Kidney (tissue), 14 donors: ENCODE results near the gene KLK5. TPM values are rescaled to one million over a fixed set of nuclear protein-coding genes. Genes with fewer than 3 reads are reported as not detected.

Source experiments
- DNase-seq, 5 donors: peaks; one replicate each; pipeline ENCODE4 v3.0.0-alpha.2; 2013 to 2020
- FAIRE-seq: peaks from 2 replicates; lab custom pipeline; 2012; peaks lifted over from hg19 to GRCh38; lab: Jason Lieb, UNC
- H3K27ac ChIP-seq, 2 donors: one replicate each; pipeline ENCODE4 v1.7.0; 2013; ENCODE audit warnings: low read depth in 2 of 2, low read length in 2 of 2, inconsistent platforms in 1 of 2
- H3K27me3 ChIP-seq: one replicate; pipeline ENCODE4 v1.7.1; 2013; ENCODE audit warnings: low read length, inconsistent platforms; ENCODE audit not compliant: control insufficient read depth, insufficient read depth
- H3K36me3 ChIP-seq, 3 donors: one replicate each; pipeline versions ENCODE4 v1.7.0 to v1.7.1; 2013; ENCODE audit warnings: low read length in 3 of 3, control low read depth in 1 of 3, inconsistent platforms in 1 of 3; ENCODE audit not compliant: insufficient read depth in 3 of 3, control insufficient read depth in 2 of 3
- H3K4me1 ChIP-seq, 3 donors: one replicate each; pipeline versions ENCODE4 v1.7.0 to v1.7.1; 2013; ENCODE audit warnings: low read length in 3 of 3, inconsistent platforms in 1 of 3, low read depth in 1 of 3; ENCODE audit not compliant: control insufficient read depth in 2 of 3, insufficient read depth in 2 of 3
- H3K4me3 ChIP-seq, 3 donors: one replicate each; pipeline versions ENCODE4 v1.7.0 to v1.8.1; 2013; ENCODE audit warnings: low read length in 3 of 3, control low read depth in 1 of 3, inconsistent platforms in 1 of 3
- H3K9ac ChIP-seq, 3 donors: one replicate each; pipeline versions ENCODE4 v1.7.0 to v1.7.1; 2013; ENCODE audit warnings: low read length in 3 of 3, control low read depth in 1 of 3, inconsistent platforms in 1 of 3
- H3K9me3 ChIP-seq, 3 donors: one replicate each; pipeline versions ENCODE4 v1.7.0 to v1.7.1; 2013; ENCODE audit warnings: low read length in 3 of 3, control low read depth in 1 of 3, inconsistent platforms in 1 of 3; ENCODE audit not compliant: control insufficient read depth in 2 of 3, insufficient read depth in 1 of 3
- CTCF ChIP-seq: IDR thresholded peaks from 3 replicates; pipeline ENCODE4 v1.5.1; 2012; ENCODE audit warnings: mild to moderate bottlenecking, moderate library complexity, borderline replicate concordance; ENCODE audit not compliant: insufficient read depth; ENCODE audit errors: extremely low read depth
- intact Hi-C: fragments of 100-400 bp; cut with DNase I; formaldehyde crosslinking; loops from one replicate; pipeline ENCODE4 v1.11.1; 2022
- polyA plus RNA-seq: library from polyadenylated mRNA; stranded (reverse); fragments of 350-450 nt; fragmentation: Illumina TruSeq; extraction: RNeasy Lipid Tissue Mini Kit (QIAGEN cat#74804); gene quantifications from one replicate; pipeline ENCODE4 v1.2.3, GENCODE V29; 2014; ENCODE audit warnings: low read depth, low replicate concordance; ENCODE audit not compliant: insufficient read depth
- total RNA-seq: library from RNA; stranded (reverse); fragmentation: NEBNext Ultra II Directional; extraction: Animal tissue kit (Norgen Biotek cat#: 25700); gene quantifications from one replicate; pipeline ENCODE4 v1.2.1, GENCODE V29; 2021
- donor health status: control.
- donor health status: control.
- donor health status: control.
- donor health status: control.
- donor health status: control.
- donor health status: DM: yes; HTN: yes; CAD: no.
- donor health status: Normal renal cell carcinoma (clear cell type).

KLK5 gene
- total and polyA plus RNA-seq, 2 donors from 2014 or later, result 0.88 to 1.1 TPM

GRCh38 chr19:50978772-50979390 lies 26.0 kb upstream of the KLK5 start:
- no peak for DNase-seq
- FAIRE-seq, result no peak
- no peaks in the 10 kb centered on the region for H3K27me3 ChIP-seq
- no peak for TF ChIP-seq CTCF
- H3K36me3 ChIP-seq, result no peaks in the 10 kb centered on the region
- H3K27ac ChIP-seq, result no peak overlapping the region
- no peaks in the 10 kb centered on the region for H3K4me1 ChIP-seq
- intact Hi-C loops, result no loop called here
- no peak overlapping the region for H3K9ac ChIP-seq
- H3K4me3 ChIP-seq, result no peak overlapping the region
- H3K9me3 ChIP-seq, result no peaks in the 10 kb centered on the region

GRCh38 chr19:50977626-50978025 lies 24.8 kb upstream of the KLK5 start:
- no peaks in the 10 kb centered on the region for H3K36me3 ChIP-seq
- intact Hi-C loops, result no loop called here
- FAIRE-seq, result no peak
- H3K27ac ChIP-seq, result no peak overlapping the region
- H3K9ac ChIP-seq, result no peak overlapping the region
- H3K9me3 ChIP-seq, result no peaks in the 10 kb centered on the region
- TF ChIP-seq CTCF, result no peak
- DNase-seq, result no peak
- H3K4me3 ChIP-seq, result no peak overlapping the region
- no peaks in the 10 kb centered on the region for H3K27me3 ChIP-seq
- no peaks in the 10 kb centered on the region for H3K4me1 ChIP-seq

- peak in 1 of 5 donors; percentile 13 for DNase-seq
- TF ChIP-seq CTCF, result no peak
Observed at GRCh38 chr19:50975766-50976165, 22.9 kb upstream of the KLK5 start.

More at GRCh38 chr19:50975766-50976165, 22.9 kb upstream of the KLK5 start:
- no peaks in the 10 kb centered on the region for H3K36me3 ChIP-seq
- no peaks in the 10 kb centered on the region for H3K4me1 ChIP-seq
- intact Hi-C loops, result no loop called here
- H3K9ac ChIP-seq, result no peak overlapping the region
- no peaks in the 10 kb centered on the region for H3K27me3 ChIP-seq
- no peak overlapping the region for H3K27ac ChIP-seq
- H3K9me3 ChIP-seq, result no peaks in the 10 kb centered on the region
- no peak for FAIRE-seq
- no peak overlapping the region for H3K4me3 ChIP-seq
